Measurements from ENCODE around the gene MAD1L1.
"Not testable (repeated sequence)": the region's sequence is repeated elsewhere in the genome, so short reads cannot be mapped to it uniquely, and the experiment has no call there.

MAD1L1 gene

DNA sequence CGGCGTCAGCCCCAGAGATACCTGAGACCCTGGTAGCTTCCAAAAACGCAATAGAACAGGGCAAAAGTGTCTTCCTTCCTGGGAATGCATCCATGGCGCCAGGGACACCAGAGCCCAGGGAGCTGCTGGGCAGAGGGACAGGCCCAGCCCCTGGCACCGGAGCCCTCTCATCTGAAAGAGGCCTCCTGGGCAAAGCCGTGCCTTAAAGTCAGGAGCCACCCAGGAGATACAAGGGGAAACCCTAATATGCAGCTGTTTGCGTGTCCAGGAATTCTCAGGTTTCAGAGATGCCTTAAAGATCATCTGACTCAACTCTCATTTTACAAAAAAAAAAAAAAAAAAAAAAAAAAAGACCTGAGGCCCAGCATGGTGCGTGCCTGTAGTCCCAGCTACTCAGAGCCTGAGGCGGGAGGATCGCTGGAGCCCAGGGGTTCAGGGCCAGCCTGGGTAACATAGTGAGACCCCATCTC is 37.3 kb upstream of the MAD1L1 start:
- DNase-seq (ENCODE audit: low read depth): no peak
- no peak for TF ChIP-seq CTCF (IDR thresholded peaks at IDR 0.05; ENCODE audit: low read length, missing control alignments)
- no peak overlapping the region for H3K4me3 ChIP-seq (replicated peaks; ENCODE audit: low read depth, low read length)

DNA sequence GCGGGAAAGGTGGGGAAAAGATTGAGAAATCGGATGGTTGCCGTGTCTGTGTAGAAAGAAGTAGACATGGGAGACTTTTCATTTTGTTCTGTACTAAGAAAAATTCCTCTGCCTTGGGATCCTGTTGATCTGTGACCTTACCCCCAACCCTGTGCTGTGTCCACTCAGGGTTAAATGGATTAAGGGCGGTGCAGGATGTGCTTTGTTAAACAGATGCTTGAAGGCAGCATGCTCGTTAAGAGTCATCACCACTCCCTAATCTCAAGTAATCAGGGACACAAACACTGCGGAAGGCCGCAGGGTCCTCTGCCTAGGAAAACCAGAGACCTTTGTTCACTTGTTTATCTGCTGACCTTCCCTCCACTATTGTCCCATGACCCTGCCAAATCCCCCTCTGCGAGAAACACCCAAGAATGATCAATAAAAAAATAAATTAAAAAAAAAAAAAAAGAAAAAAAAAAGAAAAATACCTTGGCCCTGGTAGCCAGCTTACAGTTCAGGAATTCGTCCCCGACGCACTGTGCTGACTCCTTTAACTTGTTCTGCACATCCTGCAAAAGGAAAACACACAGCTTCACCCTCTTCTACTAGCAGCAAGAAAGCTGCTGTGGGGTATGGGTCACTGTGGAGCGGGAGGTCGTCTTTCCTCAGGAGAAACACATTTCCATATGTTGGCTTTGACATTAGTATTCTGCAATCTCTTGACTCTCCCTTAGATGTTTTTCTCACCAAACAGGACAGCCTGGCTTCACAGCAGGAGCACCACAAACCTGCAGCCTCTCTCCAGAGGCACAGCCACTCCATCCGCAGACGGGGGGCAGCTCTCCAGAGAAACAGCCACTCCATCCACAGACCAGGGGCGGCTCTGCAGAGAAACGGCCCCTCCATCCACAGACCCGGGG is 36.6 kb upstream of the MAD1L1 start:
- not testable (repeated sequence) for DNase-seq (ENCODE audit: low read depth)

DNA sequence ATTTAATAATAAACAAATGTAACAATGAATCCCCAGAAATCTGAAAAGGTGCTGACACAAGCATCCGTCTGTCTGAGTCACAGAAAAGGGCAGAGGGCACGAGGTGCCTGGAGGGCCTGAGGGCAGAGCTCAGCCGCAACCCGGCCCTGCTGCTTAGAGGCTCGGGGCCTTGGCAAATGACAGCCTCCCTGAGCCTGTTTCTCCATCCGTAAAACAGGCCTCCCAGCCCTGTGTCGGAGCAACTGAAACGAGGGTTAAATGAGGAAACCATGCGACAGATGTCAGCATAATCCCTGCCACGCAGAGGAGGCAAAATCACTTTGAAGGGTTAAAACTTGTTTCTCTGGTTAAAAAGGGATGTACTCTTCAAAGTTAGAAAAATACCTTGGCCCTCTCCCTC is 34.2 kb upstream of the MAD1L1 start:
- TF ChIP-seq CTCF (IDR thresholded peaks at IDR 0.05; ENCODE audit: low read length, missing control alignments): no peak

More for the DNA sequence above, 36.6 kb upstream of the MAD1L1 start:
- not testable (repeated sequence) for H3K4me3 ChIP-seq (replicated peaks; ENCODE audit: low read depth, low read length)

GRCh38 chr7:2264158-2264557 is 31.4 kb upstream of the MAD1L1 start:
- no peak overlapping the region for H3K4me3 ChIP-seq (replicated peaks; ENCODE audit: low read depth, low read length)
- no peak for TF ChIP-seq CTCF (IDR thresholded peaks at IDR 0.05; ENCODE audit: low read length, missing control alignments)
- no peak for DNase-seq (ENCODE audit: low read depth)

More for the DNA sequence above, 34.2 kb upstream of the MAD1L1 start:
- no peak overlapping the region for H3K4me3 ChIP-seq (replicated peaks; ENCODE audit: low read depth, low read length)
- DNase-seq (ENCODE audit: low read depth): peak; percentile 19

DNA sequence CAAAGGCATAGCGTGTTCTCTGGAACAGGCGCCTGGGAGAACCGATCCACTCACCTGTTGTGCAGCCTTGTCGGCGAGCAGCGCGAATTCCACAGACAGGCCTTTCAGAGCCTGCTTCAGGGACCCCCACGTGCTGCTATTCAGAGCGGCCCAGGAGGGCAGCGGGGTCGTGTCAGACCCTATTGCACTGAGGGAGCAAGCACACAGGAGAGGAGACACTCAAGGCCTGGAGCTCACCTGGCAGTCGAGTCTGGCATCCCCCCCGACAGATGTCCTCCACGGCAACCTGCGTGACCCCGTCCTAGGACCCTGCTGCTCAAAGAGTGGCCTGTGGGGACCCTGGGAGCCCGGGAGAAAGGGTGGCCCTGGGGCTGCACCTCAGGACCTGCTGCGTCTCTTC is 30.4 kb upstream of the MAD1L1 start:
- H3K4me3 ChIP-seq (replicated peaks; ENCODE audit: low read depth, low read length): no peak overlapping the region
- TF ChIP-seq CTCF (IDR thresholded peaks at IDR 0.05; ENCODE audit: low read length, missing control alignments): no peak
- DNase-seq (ENCODE audit: low read depth): no peak

DNA sequence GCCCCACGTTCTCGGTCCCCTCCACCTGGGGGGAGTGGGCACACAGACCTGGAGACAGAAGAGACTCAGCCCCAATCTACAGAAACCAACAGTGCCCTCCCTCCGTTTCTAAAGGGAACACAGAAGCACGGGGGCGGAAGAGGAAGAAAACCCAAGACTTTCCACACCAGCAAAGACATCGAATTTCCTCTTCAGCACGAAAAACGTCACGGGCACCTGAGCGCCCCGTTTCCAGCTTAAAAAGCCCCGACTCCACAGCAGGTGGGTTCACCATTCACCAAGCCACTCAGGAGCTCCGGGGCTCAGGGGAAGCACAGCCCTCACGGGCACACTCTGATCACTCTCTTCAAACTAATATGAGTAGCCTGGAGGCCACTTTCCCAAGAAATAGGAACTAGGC is 28.9 kb upstream of the MAD1L1 start:
- no peak for TF ChIP-seq CTCF (IDR thresholded peaks at IDR 0.05; ENCODE audit: low read length, missing control alignments)
- no peak for DNase-seq (ENCODE audit: low read depth)
- no peak overlapping the region for H3K4me3 ChIP-seq (replicated peaks; ENCODE audit: low read depth, low read length)

GRCh38 chr7:2260820-2261219 is 28.1 kb upstream of the MAD1L1 start:
- TF ChIP-seq CTCF (IDR thresholded peaks at IDR 0.05; ENCODE audit: low read length, missing control alignments): no peak
- H3K4me3 ChIP-seq (replicated peaks; ENCODE audit: low read depth, low read length): no peak overlapping the region
- DNase-seq (ENCODE audit: low read depth): no peak
